Pancreas (tissue), 10 donors: ENCODE data around the gene CD247. TPM values are rescaled to one million over a fixed set of nuclear protein-coding genes. Genes with fewer than 3 reads are reported as not detected.

Experiments
- ATAC-seq, 4 donors: fragments of 200-7000 bp; cut with Tn5 transposase; one replicate each; pipeline versions ENCODE4 v1.8.0 to v1.9.1; 2020; ENCODE audit warnings: mild to moderate bottlenecking in 4 of 4, moderate library complexity in 4 of 4
- DNase-seq, 6 donors: peaks; one replicate each; pipeline ENCODE4 v3.0.0-alpha.2; 2020
- FAIRE-seq: peaks from 2 replicates; lab custom pipeline; 2012; peaks lifted over from hg19 to GRCh38; lab: Jason Lieb, UNC
- H3K27ac ChIP-seq, 4 donors: fragments of 200-600 bp; sonication (generic); 1 replicate in 3 of 4; 2 replicates in 1 of 4; pipeline versions ENCODE4 v1.5.0 to v1.8.0; 2020
- H3K27me3 ChIP-seq, 4 donors: fragments of 200-600 bp; one replicate each; pipeline ENCODE4 v1.8.0; 2021
- H3K36me3 ChIP-seq, 3 donors: fragments of 200-600 bp; sonication (generic) in 1 of 3; one replicate each; pipeline versions ENCODE4 v1.5.0 to v1.8.0; 2020 to 2021
- H3K4me1 ChIP-seq, 3 donors: fragments of 200-600 bp; one replicate each; pipeline ENCODE4 v1.8.0; 2021
- H3K4me3 ChIP-seq, 4 donors: fragments of 200-600 bp; sonication (generic) in 2 of 4; one replicate each; pipeline versions ENCODE4 v1.5.0 to v1.8.0; 2020 to 2021
- H3K9me3 ChIP-seq, 4 donors: fragments of 200-600 bp; one replicate each; pipeline ENCODE4 v1.8.0; 2021
- WGBS, 2 donors: extraction: QIAGEN DNeasy Blood & Tissue Kit; methylation state at CpG; one replicate each; pipeline ENCODE4 v1.1.7; 2013; 5-methylcytosine and 5-hydroxymethylcytosine counted together
- intact Hi-C, 3 donors: fragments of 100-400 bp; cut with DNase I; formaldehyde crosslinking; loops; one replicate each; pipeline versions ENCODE4 v1.11.1 to v1.14.2; 2022
- polyA plus RNA-seq, 2 donors: library from polyadenylated mRNA; stranded (reverse); fragments of 200-250 nt; gene quantifications; one replicate each; pipeline ENCODE4 v1.2.3, GENCODE V29; 2013
- total RNA-seq, 6 donors: library from RNA; stranded (reverse); fragmentation: NEBNext Ultra II Directional in 4 of 6; extraction: Animal tissue kit (Norgen Biotek cat#: 25700) in 4 of 6; gene quantifications; one replicate each; pipeline versions ENCODE4 v1.2.1 to v1.2.4, GENCODE V29; 2021 to 2023
- TF ChIP-seq, protein P1 (sequence below), 4 donors: fragments of 200-600 bp; sonication (generic) in 3 of 4; IDR thresholded peaks; one replicate each; pipeline versions ENCODE4 v1.5.0 to v1.8.0; 2021; ENCODE audit warnings: antibody characterized with exemption in 4 of 4
- donor health status: healthy with polysubstance abuse.
- donor health status: DM: no; HTN: no; CAD: no; lungs with moderate emphysema.
- donor health status: DM: no; HTN: no; CAD: no.
- donor health status: control.
- donor health status: control.
- donor health status: Bipolar disorder and iron deficiency.
- donor health status: DM: yes; HTN: yes; CAD: no.
- donor health status: DM: no; HTN: no; CAD: no.
- donor health status: DM: no; HTN: no; CAD: no.
- donor health status: DM: yes; HTN: yes; CAD: no.

The CD247 gene
- total and polyA plus RNA-seq, 8 donors, result 0.14 to 0.95 (median 0.56) TPM; not detected in 1

DNA sequence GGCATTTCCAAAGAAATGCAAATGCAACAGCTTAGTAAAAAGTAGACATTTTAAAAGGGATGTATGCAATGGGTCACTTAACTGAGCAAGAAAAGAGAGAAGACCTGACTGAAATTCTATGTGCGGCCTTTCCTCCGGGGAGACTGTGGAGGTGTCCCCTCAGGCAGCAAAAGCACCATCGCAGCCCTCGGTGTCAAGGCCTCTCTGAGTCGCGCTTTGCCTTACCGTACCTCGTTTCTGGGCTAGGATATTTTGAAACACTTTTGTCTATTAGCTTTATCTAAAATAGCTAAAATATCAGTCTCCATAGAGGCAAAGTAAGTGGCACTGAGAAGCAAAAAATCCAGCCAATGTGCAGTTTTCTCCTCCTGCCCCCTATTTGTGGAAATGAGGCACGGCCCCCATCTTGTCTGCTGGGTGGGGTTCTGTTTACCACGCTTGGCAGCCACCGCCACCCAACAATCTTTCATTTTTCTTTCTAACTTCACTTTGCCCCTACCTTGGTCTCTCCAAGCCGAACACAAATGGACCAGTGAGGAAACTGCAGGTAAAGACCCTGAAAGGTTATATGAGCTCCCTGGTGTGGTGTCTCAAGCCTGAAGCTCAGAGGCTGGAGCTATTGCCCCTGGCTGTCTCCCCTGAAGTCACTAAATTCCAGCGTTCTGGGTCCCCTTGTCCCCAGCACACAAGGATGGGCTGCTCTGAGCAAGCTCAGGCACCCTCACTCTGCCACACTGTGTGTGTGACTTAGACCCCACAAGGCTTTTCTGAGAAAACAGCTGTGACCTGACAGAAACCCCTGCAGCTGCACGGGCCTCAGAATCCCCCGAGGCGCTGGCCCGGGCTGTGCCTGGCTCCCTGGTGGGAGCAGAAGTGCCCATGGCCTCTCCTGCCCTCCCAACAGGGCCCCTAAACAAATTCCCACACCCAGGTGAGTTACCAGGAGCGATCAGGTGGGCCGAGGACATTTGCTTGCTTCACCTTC is 1.6 kb downstream of the CD247 start:
- TF ChIP-seq, protein P1, sequence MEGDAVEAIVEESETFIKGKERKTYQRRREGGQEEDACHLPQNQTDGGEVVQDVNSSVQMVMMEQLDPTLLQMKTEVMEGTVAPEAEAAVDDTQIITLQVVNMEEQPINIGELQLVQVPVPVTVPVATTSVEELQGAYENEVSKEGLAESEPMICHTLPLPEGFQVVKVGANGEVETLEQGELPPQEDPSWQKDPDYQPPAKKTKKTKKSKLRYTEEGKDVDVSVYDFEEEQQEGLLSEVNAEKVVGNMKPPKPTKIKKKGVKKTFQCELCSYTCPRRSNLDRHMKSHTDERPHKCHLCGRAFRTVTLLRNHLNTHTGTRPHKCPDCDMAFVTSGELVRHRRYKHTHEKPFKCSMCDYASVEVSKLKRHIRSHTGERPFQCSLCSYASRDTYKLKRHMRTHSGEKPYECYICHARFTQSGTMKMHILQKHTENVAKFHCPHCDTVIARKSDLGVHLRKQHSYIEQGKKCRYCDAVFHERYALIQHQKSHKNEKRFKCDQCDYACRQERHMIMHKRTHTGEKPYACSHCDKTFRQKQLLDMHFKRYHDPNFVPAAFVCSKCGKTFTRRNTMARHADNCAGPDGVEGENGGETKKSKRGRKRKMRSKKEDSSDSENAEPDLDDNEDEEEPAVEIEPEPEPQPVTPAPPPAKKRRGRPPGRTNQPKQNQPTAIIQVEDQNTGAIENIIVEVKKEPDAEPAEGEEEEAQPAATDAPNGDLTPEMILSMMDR (IDR thresholded peaks at IDR 0.05), result no peak
- Histone ChIP-seq H3K27ac (no peak overlapping the region), H3K27me3 (peaks cover 0 to 3% (median 0%) of the 10 kb centered on the region in 4 donors), H3K4me3 (no peak overlapping the region), H3K9me3 (no peaks in the 10 kb centered on the region), H3K36me3 (no peaks in the 10 kb centered on the region), H3K4me1 (no peaks in the 10 kb centered on the region)
- intact Hi-C loops, result no loop called here
- FAIRE-seq (no peak), ATAC-seq (no peak), DNase-seq (no peak)
- WGBS, 2 donors, result 79 to 84% methylated on average over 19 of the region's 19 CpGs

DNA sequence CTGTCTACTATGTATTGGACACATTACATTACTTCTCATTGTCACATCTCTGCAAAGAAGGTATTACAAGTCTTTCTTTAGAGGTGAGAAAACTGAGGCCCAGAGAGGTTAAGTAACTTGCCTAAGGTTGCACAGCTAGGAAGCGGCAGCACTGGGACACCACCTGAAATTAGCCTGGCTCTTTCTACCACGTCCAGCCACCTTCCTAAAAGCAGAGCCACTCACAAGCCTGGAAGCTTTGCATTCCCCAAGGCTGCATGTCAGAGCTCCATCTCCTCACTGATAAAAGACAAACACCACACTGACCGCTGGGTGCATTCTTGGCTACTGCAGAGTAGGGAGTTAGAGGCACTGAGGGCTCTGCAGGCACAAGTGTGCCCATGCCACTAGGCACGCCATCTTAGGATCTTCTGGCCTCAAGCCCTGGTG is 2.4 kb downstream of the CD247 start:
- FAIRE-seq, result no peak
- H3K36me3 ChIP-seq, result no peaks in the 10 kb centered on the region

DNA sequence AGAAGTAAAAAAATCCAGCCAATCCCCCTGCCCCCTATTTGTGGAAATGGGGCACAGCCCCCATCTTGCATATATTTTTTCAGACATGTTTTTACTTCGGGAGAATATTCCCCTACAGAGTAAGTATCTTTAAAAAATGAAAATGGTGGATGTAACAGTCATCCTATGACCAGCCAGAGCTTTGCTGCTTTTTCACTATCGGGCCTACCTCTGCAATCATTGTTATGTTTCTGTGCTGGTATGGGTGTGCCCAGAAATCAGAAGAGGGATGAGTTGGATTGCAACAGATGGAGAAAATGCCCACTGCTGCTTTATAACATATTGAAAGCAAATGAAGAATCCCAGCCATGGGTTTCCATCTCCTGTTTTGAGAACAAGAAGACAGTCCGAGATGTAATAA is 2.9 kb downstream of the CD247 start:
- Histone ChIP-seq H3K36me3 (no peaks in the 10 kb centered on the region), H3K9me3 (no peaks in the 10 kb centered on the region), H3K4me1 (no peaks in the 10 kb centered on the region), H3K27ac (no peak overlapping the region), H3K4me3 (no peak overlapping the region), H3K27me3 (peaks cover 0 to 3% (median 0%) of the 10 kb centered on the region in 4 donors)
- FAIRE-seq (no peak), DNase-seq (no peak), ATAC-seq (no peak)
- 82 to 85% methylated on average over 3 of the region's 3 CpGs for WGBS, 2 donors
- intact Hi-C loops, result no loop called here
- TF ChIP-seq, protein P1 (IDR thresholded peaks at IDR 0.05), result no peak

More for the DNA sequence above, 2.4 kb downstream of the CD247 start:
- Histone ChIP-seq H3K27me3 (peaks cover 0 to 3% (median 0%) of the 10 kb centered on the region in 4 donors), H3K27ac (no peak overlapping the region), H3K9me3 (no peaks in the 10 kb centered on the region), H3K4me3 (no peak overlapping the region), H3K4me1 (no peaks in the 10 kb centered on the region)
- intact Hi-C loops, result no loop called here
- TF ChIP-seq, protein P1 (IDR thresholded peaks at IDR 0.05), result no peak
- no peak for DNase-seq
- WGBS, 2 donors, result 76 to 80% methylated on average over 4 of the region's 4 CpGs
- no peak for ATAC-seq

DNA sequence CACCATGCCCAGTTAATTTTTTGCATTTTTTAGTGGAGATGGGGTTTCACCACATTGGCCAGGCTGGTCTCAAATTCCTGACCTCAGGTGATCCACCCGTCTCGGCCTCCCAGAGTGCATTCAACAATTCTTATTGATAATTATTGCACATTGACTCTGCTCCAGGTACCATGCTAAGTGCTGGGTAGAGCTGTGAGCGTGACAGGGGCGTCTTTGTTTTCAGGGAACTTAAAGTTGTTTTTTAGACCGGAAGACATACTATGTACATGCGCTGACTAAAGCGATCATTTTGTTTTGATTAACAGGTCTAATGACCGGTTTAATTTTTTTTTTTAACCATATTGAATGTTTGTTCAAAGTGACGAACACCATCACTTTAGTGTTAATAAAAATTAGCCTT is 4.0 kb downstream of the CD247 start:
- no peak overlapping the region for H3K4me3 ChIP-seq
- FAIRE-seq, result no peak
- intact Hi-C loops, result no loop called here
- no peaks in the 10 kb centered on the region for H3K4me1 ChIP-seq
- WGBS, 2 donors, result 81 to 88% methylated on average over 9 of the region's 9 CpGs
- TF ChIP-seq, protein P1 (IDR thresholded peaks at IDR 0.05), result no peak
- DNase-seq, result no peak
- no peaks in the 10 kb centered on the region for H3K36me3 ChIP-seq
- no peak overlapping the region for H3K27ac ChIP-seq
- peaks cover 0 to 3% (median 0%) of the 10 kb centered on the region in 4 donors for H3K27me3 ChIP-seq
- no peaks in the 10 kb centered on the region for H3K9me3 ChIP-seq
- no peak for ATAC-seq
